ENCODE measurements around the gene USP34. TPM values are rescaled to one million over a fixed set of nuclear protein-coding genes. Genes with fewer than 3 reads are reported as not detected.

Gene USP34
- total and polyA plus RNA-seq, 2 of the 4 experiments (the other 2 are of a cell fraction), result 34.7 to 128 TPM

DNA sequence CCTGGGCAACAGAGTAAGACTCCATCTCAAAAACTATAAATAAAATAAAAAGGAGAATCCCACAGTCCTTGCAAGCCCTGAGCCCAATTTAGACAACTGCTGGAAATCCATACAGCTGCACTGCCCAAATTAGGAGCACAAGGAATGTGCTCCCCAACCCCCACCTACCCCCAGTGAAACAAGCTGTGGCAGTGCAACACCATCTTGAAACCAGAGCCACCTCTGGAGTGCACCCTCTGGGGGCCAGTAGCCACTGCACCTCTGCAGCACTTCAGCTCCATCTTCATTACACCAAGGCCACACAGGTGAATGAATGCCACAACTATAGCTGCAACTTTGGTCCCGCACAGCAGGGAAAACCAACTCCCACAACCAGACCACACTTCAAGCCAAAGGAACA is 37.3 kb downstream of the USP34 start:
- no peak overlapping the region for H4K5ac ChIP-seq (ENCODE audit: low read depth, low read length)
- no peak overlapping the region for H4K8ac ChIP-seq (ENCODE audit: low read depth in 2 of 2, low read length in 2 of 2)
- no peak overlapping the region for H3K9ac ChIP-seq (ENCODE audit: low read depth, low read length)
- no peaks in the 10 kb centered on the region for H3K9me3 ChIP-seq (ENCODE audit: control insufficient read depth, insufficient read depth, low read length)
- H2BK120ac ChIP-seq (ENCODE audit: low read depth, low read length), result no peak overlapping the region
- no peak overlapping the region for H3K4me2 ChIP-seq (ENCODE audit: low read depth, low read length)
- no peak overlapping the region for H2BK15ac ChIP-seq (ENCODE audit: low read depth, low read length)
- H3K4me1 ChIP-seq (ENCODE audit: control insufficient read depth, insufficient read depth, low read length), result peaks cover 2% of the 10 kb centered on the region; the same call in 1 of the 2 replicates
- WGBS, 2 experiments (ENCODE audit: extremely low coverage in 2 of 2, insufficient read length in 1 of 2), result no CpG with 5 or more reads among the region's 1 CpG
- H2AK5ac ChIP-seq (ENCODE audit: low read depth, low read length), result no peak overlapping the region
- in situ Hi-C loops (cut with MboI; ENCODE audit: low sequenced_read_pairs) (no loop called here), dilution Hi-C loops (cut with HindIII; ENCODE audit: low sequenced_read_pairs, unreplicated experiment) (no loop called here), intact Hi-C loops (cut with micrococcal nuclease) (loop anchor here (1.0 to 5.0 kb wide), 2 partner anchors 8 to 34 kb away; no protein-coding TSS in a partner anchor)
- no peak overlapping the region for H2BK20ac ChIP-seq (ENCODE audit: low read depth, low read length)
- no peak overlapping the region for H3K56ac ChIP-seq (ENCODE audit: extremely low read depth, insufficient read depth, low read length)
- peaks cover 4 to 73% of the 10 kb centered on the region in 2 experiments for H3K79me1 ChIP-seq (ENCODE audit: low read depth in 1 of 2, low read length in 2 of 2)
- no peak overlapping the region for H3K14ac ChIP-seq (replicated peaks; ENCODE audit: low read depth, low read length)
- POLR2A ChIA-PET (ENCODE audit: unreplicated experiment), result no interaction called here
- BruUV-seq (replicated peaks), result no TSS peak
- no peak overlapping the region for H3K4ac ChIP-seq (ENCODE audit: low read depth, low read length)
- H2AFZ ChIP-seq (replicated peaks; ENCODE audit: low read length, poor library complexity), result no peak overlapping the region
- no peak overlapping the region; the same call in 1 of the 2 replicates for H3K23ac ChIP-seq (ENCODE audit: low read depth, low read length)
- ATAC-seq (ENCODE audit: low read depth) (0 out of 2 replicates have a peak, but pooled peaks have one; percentile 30), DNase-seq (no peak)
- TF ChIP-seq BHLHE40 (IDR thresholded peaks at IDR 0.05; ENCODE audit: low read depth, low read length) (no peak), RFX5 (IDR thresholded peaks at IDR 0.05; ENCODE audit: low read depth, low read length) (no peak), NFE2L2 (IDR thresholded peaks at IDR 0.05; ENCODE audit: low read depth, low read length) (no peak), MXI1 (IDR thresholded peaks at IDR 0.05; ENCODE audit: borderline replicate concordance, low read depth, low read length) (no peak), CEBPB (IDR thresholded peaks at IDR 0.05; ENCODE audit: low read depth, low read length) (no peak), MAZ (IDR thresholded peaks at IDR 0.05; ENCODE audit: borderline replicate concordance, low read depth, low read length) (no peak), POLR2A (IDR thresholded peaks at IDR 0.05; ENCODE audit: low read depth, low read length) (no peak), FOS (IDR thresholded peaks at IDR 0.05; ENCODE audit: low read depth, low read length) (no peak), SMC3 (IDR thresholded peaks at IDR 0.05; ENCODE audit: low read depth, low read length) (no peak), RCOR1 (IDR thresholded peaks at IDR 0.05; ENCODE audit: insufficient replicate concordance, low read length) (no peak), MAFK (IDR thresholded peaks at IDR 0.05; ENCODE audit: low read depth, low read length) (no peak), RAD21 (IDR thresholded peaks at IDR 0.05; ENCODE audit: low read length) (no peak), CHD1 (IDR thresholded peaks at IDR 0.05; ENCODE audit: low read depth, low read length) (no peak)
- TF ChIP-seq, protein P1, sequence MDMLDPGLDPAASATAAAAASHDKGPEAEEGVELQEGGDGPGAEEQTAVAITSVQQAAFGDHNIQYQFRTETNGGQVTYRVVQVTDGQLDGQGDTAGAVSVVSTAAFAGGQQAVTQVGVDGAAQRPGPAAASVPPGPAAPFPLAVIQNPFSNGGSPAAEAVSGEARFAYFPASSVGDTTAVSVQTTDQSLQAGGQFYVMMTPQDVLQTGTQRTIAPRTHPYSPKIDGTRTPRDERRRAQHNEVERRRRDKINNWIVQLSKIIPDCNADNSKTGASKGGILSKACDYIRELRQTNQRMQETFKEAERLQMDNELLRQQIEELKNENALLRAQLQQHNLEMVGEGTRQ (IDR thresholded peaks at IDR 0.05; ENCODE audit: low read depth, low read length), result no peak
- TF ChIP-seq, protein P2, sequence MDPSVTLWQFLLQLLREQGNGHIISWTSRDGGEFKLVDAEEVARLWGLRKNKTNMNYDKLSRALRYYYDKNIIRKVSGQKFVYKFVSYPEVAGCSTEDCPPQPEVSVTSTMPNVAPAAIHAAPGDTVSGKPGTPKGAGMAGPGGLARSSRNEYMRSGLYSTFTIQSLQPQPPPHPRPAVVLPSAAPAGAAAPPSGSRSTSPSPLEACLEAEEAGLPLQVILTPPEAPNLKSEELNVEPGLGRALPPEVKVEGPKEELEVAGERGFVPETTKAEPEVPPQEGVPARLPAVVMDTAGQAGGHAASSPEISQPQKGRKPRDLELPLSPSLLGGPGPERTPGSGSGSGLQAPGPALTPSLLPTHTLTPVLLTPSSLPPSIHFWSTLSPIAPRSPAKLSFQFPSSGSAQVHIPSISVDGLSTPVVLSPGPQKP (IDR thresholded peaks at IDR 0.05; ENCODE audit: borderline replicate concordance, low read depth, low read length), result no peak
- TF ChIP-seq, protein P3, sequence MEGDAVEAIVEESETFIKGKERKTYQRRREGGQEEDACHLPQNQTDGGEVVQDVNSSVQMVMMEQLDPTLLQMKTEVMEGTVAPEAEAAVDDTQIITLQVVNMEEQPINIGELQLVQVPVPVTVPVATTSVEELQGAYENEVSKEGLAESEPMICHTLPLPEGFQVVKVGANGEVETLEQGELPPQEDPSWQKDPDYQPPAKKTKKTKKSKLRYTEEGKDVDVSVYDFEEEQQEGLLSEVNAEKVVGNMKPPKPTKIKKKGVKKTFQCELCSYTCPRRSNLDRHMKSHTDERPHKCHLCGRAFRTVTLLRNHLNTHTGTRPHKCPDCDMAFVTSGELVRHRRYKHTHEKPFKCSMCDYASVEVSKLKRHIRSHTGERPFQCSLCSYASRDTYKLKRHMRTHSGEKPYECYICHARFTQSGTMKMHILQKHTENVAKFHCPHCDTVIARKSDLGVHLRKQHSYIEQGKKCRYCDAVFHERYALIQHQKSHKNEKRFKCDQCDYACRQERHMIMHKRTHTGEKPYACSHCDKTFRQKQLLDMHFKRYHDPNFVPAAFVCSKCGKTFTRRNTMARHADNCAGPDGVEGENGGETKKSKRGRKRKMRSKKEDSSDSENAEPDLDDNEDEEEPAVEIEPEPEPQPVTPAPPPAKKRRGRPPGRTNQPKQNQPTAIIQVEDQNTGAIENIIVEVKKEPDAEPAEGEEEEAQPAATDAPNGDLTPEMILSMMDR (conservative IDR thresholded peaks at IDR 0.05; ENCODE audit: low read depth, low read length), result no peak
- no peaks in the 10 kb centered on the region for H3K27me3 ChIP-seq (ENCODE audit: control insufficient read depth, insufficient read depth, low read length)
- peaks cover 23% of the 10 kb centered on the region for H3K9me1 ChIP-seq (ENCODE audit: insufficient read depth, low read length)
- CTCF ChIA-PET, result interaction anchor here (0.6 kb wide), 1 partner anchor 34 kb away, joined by 3 read pairs; no protein-coding TSS in a partner anchor
- no peaks in the 10 kb centered on the region for H3K36me3 ChIP-seq (ENCODE audit: control insufficient read depth, insufficient read depth, low read length)
- H2BK5ac ChIP-seq (ENCODE audit: low read depth, low read length, poor library complexity, severe bottlenecking), result no peak overlapping the region
- no peak overlapping the region for H4K91ac ChIP-seq (ENCODE audit: insufficient read depth, low read depth, low read length)
- peaks cover 94% of the 10 kb centered on the region for H4K20me1 ChIP-seq (ENCODE audit: insufficient read depth, low read length)
- no peak overlapping the region for H3K18ac ChIP-seq (ENCODE audit: low read depth, low read length)
- no peak overlapping the region for H3K4me3 ChIP-seq (ENCODE audit: insufficient read depth, low read depth, low read length)
- no peak overlapping the region for H3K27ac ChIP-seq (ENCODE audit: insufficient read depth, low read length)
- peak overlapping the region; percentile 78 for H2AK9ac ChIP-seq (replicated peaks; ENCODE audit: low read depth, low read length, poor library complexity)

All from IMR-90 (cell line).